ENCODE data around the gene COPG2.
"Not testable (repeated sequence)": the region's sequence is repeated elsewhere in the genome, so short reads cannot be mapped to it uniquely, and the experiment has no call there.

The COPG2 gene

GRCh38 chr7:130575110-130575509, 93.4 kb downstream of the COPG2 start:
- not testable (repeated sequence) for H3K4me3 Mint-ChIP-seq; H3K27me3 Mint-ChIP-seq; H3K4me1 Mint-ChIP-seq (ENCODE audit: low read depth in 2 of 2); H3K27ac Mint-ChIP-seq; H3K36me3 Mint-ChIP-seq (ENCODE audit: insufficient read depth); DNase-seq; ATAC-seq (replicated peaks)
- H3K9me3 Mint-ChIP-seq = peaks cover 2 to 10% of the 10 kb centered on the region in 2 donors

GRCh38 chr7:130570144-130570543, 98.4 kb downstream of the COPG2 start:
- not testable (repeated sequence) for H3K4me3 Mint-ChIP-seq; DNase-seq; H3K27ac Mint-ChIP-seq; H3K4me1 Mint-ChIP-seq (ENCODE audit: low read depth in 2 of 2); H3K27me3 Mint-ChIP-seq; H3K36me3 Mint-ChIP-seq (ENCODE audit: insufficient read depth); H3K9me3 Mint-ChIP-seq; ATAC-seq (replicated peaks)

DNA sequence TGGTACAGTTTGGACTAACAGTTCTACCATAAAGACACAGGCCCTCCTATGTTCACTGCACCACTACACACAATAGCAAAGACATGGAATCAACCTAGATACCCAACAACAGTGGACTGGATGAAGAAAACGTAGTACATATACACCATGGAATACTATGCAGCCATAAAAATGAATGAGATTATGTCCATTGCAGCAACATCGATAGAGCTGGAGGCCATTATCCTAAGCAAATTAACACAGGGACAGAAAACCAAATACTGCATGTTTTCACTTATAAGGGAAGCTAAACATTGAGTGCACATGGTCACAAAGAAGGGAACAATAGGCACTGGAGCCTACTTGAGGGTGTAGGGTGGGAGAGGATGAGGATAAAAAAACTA, 101.7 kb downstream of the COPG2 start:
- Mint-ChIP-seq H3K27ac (no peak overlapping the region), H3K4me1 (ENCODE audit: low read depth in 2 of 2) (no peaks in the 10 kb centered on the region), H3K9me3 (no peaks in the 10 kb centered on the region), H3K27me3 (no peaks in the 10 kb centered on the region), H3K36me3 (ENCODE audit: insufficient read depth) (no peaks in the 10 kb centered on the region), H3K4me3 (no peak overlapping the region)
- ATAC-seq (replicated peaks) (no peak), DNase-seq (no peak)

DNA sequence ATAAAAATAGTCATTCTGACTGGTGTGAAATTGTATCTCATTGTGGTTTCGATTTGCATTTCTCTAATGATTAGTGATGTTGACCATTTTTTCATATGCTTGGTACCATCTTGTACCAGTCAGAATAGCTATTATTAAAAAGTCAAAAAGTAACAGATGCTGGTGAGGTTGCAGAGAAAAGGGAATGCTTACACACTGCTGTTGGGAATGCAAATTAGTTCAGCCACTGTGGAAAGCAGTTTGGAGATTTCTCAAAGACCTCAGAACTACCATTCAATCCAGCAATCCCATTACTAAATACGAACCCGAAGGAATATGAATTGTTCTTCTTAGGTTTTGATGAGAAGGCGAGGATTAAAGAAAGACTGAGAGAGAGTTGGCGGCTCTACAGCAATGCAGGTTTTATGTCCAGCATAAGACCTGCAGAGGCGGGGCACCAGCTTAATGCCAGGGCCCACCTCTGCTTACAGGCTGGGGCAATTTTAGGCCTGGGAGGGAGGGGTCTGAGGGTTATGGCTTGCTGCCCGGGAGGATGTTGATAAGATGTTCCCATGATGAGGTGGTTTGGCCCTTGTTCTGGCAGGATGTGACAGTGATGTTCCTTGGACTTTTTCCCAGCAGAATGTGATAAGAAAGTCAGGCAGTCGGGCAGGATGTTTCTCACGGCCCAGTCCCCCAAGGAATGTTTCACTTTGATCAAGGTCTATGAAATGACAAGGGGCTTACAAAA, 102.2 kb downstream of the COPG2 start:
- ATAC-seq (replicated peaks) = no peak
- DNase-seq = no peak
- H3K4me3 Mint-ChIP-seq = no peak overlapping the region
- no peak overlapping the region for H3K27ac Mint-ChIP-seq
- no peaks in the 10 kb centered on the region for H3K4me1 Mint-ChIP-seq (ENCODE audit: low read depth in 2 of 2)
- no peaks in the 10 kb centered on the region for H3K36me3 Mint-ChIP-seq (ENCODE audit: insufficient read depth)
- no peaks in the 10 kb centered on the region for H3K9me3 Mint-ChIP-seq
- no peaks in the 10 kb centered on the region for H3K27me3 Mint-ChIP-seq

DNA sequence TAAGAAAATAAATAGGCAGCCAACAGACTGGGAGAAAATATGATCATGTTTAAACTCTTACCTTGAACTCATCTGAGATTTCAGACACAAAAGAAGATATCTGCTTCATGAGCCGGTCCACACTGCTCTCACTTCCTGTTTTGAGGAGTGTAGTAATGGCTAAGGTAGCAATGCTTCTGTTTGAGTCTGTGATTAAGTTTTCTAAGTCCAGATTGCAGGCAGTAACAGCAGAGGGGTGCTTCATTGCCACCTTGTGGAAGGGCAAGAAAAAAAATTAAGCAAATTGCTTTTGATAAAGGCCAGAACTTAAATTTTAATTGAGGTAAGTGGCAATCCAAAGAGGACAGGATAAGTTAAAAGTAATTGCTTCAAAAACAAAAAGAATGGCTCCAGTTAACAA, 107.6 kb downstream of the COPG2 start:
- ATAC-seq (replicated peaks) (no peak), DNase-seq (no peak)
- H3K27ac Mint-ChIP-seq = no peak overlapping the region
- no peaks in the 10 kb centered on the region for H3K4me1 Mint-ChIP-seq (ENCODE audit: low read depth in 2 of 2)
- H3K9me3 Mint-ChIP-seq = no peaks in the 10 kb centered on the region
- no peaks in the 10 kb centered on the region for H3K27me3 Mint-ChIP-seq
- H3K4me3 Mint-ChIP-seq = no peak overlapping the region
- peaks cover 4% of the 10 kb centered on the region for H3K36me3 Mint-ChIP-seq (ENCODE audit: insufficient read depth)

GRCh38 chr7:130559184-130559583, 109.4 kb downstream of the COPG2 start:
- Mint-ChIP-seq H3K4me3 (no peak overlapping the region), H3K4me1 (ENCODE audit: low read depth in 2 of 2) (no peaks in the 10 kb centered on the region), H3K27ac (no peak overlapping the region), H3K9me3 (no peaks in the 10 kb centered on the region), H3K36me3 (ENCODE audit: insufficient read depth) (peaks cover 4% of the 10 kb centered on the region), H3K27me3 (no peaks in the 10 kb centered on the region)
- ATAC-seq (replicated peaks) = no peak
- no peak for DNase-seq

DNA sequence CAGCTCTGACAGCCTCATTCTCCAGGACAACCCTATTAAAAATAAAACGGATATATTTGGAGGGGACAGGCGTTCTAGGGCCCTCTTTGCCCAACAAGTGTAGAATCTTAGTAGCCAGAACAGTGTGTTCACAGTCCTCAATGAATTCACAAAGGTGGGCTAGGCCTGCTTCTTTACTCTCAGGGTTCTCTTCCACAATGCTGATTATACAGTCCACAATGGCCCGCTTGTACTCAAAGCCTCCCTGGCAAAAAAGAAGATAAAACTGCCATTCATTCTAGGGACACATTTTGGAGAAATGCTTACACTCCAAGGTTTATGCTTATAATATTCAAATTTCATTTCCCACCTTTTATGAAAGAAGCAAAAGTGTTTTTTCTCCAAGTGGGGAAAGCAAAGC, 114.1 kb downstream of the COPG2 start:
- peaks cover 6% of the 10 kb centered on the region for H3K36me3 Mint-ChIP-seq (ENCODE audit: insufficient read depth)
- no peak overlapping the region for H3K27ac Mint-ChIP-seq
- no peaks in the 10 kb centered on the region for H3K4me1 Mint-ChIP-seq (ENCODE audit: low read depth in 2 of 2)
- ATAC-seq (replicated peaks) (no peak), DNase-seq (no peak)
- H3K9me3 Mint-ChIP-seq = no peaks in the 10 kb centered on the region
- no peak overlapping the region for H3K4me3 Mint-ChIP-seq
- no peaks in the 10 kb centered on the region for H3K27me3 Mint-ChIP-seq

GRCh38 chr7:130553398-130554029, 115.0 kb downstream of the COPG2 start:
- no peaks in the 10 kb centered on the region for H3K27me3 Mint-ChIP-seq
- DNase-seq (no peak), ATAC-seq (replicated peaks) (no peak)
- no peaks in the 10 kb centered on the region for H3K4me1 Mint-ChIP-seq (ENCODE audit: low read depth in 2 of 2)
- no peak overlapping the region for H3K4me3 Mint-ChIP-seq
- peaks cover 7% of the 10 kb centered on the region for H3K36me3 Mint-ChIP-seq (ENCODE audit: insufficient read depth)
- H3K9me3 Mint-ChIP-seq = no peaks in the 10 kb centered on the region
- no peak overlapping the region for H3K27ac Mint-ChIP-seq

DNA sequence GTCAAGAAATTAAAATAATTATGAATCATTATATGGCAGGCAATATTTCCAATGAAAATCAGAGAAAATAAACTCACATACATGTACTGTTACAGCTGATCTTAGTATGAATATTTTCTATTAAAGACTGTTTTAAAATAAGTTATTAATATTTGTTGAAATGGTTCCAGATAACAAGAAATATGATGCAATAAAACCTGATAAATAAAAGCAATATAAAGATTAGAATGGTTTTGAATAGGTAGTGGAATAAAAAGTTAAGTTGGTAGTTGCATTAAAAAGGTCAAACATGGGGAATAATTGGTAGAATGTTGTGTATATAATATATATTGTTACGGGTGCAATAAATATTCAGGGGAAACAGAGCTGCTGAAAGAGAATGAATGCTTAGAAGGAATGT, 124.2 kb downstream of the COPG2 start:
- Mint-ChIP-seq H3K36me3 (ENCODE audit: insufficient read depth) (peaks cover 3% of the 10 kb centered on the region), H3K4me1 (ENCODE audit: low read depth in 2 of 2) (no peaks in the 10 kb centered on the region), H3K9me3 (no peaks in the 10 kb centered on the region), H3K4me3 (no peak overlapping the region), H3K27me3 (no peaks in the 10 kb centered on the region), H3K27ac (no peak overlapping the region)
- ATAC-seq (replicated peaks) (no peak), DNase-seq (no peak)

DNA sequence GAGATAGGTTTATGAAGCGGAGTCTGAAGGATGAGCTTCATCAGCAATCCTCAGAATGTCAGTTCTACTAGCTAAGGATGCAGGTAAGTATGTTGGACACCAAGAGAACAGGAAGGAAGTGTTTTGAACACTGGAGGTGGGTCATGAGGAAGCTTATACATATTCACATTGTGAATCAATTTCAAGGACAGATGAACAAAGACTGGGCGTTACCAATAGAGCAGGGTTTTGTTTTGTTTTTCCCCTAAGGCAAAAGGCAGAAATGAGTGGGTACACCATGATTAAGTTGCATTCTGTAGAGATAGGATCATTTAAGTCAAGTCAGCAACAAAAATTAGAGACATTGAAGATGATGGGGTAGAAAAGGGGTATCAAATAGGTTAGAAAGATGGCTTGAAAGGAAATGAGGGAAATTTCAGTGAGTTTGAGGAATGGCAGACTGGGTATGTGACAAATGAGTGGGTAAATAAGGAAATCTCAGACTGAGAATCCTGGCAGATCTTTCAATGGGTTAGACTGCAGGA, 125.0 kb downstream of the COPG2 start:
- no peaks in the 10 kb centered on the region for H3K4me1 Mint-ChIP-seq (ENCODE audit: low read depth in 2 of 2)
- ATAC-seq (replicated peaks) = no peak

DNA sequence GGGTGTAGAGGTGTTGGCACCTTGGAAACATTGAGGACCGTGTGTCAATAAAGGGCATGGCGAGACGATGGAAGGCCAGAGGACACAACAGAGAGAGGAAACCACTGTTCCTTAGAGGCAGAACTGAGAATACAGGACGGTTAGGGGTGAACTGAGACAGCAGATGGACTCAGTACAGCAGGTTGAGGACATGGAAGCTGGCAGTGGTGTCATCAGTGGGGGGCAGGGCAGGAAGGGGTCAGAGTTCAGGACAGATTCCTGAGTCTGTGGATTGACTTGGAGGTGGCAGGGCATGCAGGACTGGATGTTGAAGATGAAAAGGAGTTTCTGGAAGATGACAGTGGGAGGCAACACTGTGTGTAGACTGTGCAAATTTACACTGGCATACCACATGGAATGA, 126.3 kb downstream of the COPG2 start:
- ATAC-seq (replicated peaks); H3K27ac Mint-ChIP-seq; H3K9me3 Mint-ChIP-seq; H3K27me3 Mint-ChIP-seq; DNase-seq; H3K4me1 Mint-ChIP-seq (ENCODE audit: low read depth in 2 of 2); H3K36me3 Mint-ChIP-seq (ENCODE audit: insufficient read depth); H3K4me3 Mint-ChIP-seq: not testable (repeated sequence)

More for the DNA sequence above, 125.0 kb downstream of the COPG2 start:
- H3K36me3 Mint-ChIP-seq (ENCODE audit: insufficient read depth) = peaks cover 3% of the 10 kb centered on the region
- H3K27ac Mint-ChIP-seq = no peak overlapping the region
- no peaks in the 10 kb centered on the region for H3K27me3 Mint-ChIP-seq
- no peaks in the 10 kb centered on the region for H3K9me3 Mint-ChIP-seq
- DNase-seq = no peak
- no peak overlapping the region for H3K4me3 Mint-ChIP-seq

DNA sequence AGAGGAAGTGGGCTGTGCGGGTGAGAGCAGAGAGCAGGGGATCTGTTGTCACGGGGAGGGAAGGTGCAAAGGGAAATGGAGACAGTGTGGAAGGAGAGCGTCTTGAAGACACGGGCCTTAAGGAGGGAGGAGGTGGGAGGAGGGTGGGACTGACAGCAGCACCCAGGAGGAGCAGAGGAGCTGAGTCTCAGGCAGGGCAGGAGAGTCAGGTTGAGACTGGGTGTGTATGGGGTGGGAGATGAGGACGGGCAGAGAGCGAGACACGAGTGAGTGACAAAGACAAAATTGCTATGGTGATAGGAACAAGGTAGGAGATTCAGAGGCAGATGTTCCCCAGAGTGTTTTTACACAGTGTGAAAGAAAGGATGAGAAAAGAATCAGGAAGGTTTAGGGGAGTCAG, 127.3 kb downstream of the COPG2 start:
- H3K27ac Mint-ChIP-seq; DNase-seq; H3K27me3 Mint-ChIP-seq; ATAC-seq (replicated peaks); H3K9me3 Mint-ChIP-seq; H3K4me3 Mint-ChIP-seq; H3K36me3 Mint-ChIP-seq (ENCODE audit: insufficient read depth); H3K4me1 Mint-ChIP-seq (ENCODE audit: low read depth in 2 of 2): not testable (repeated sequence)

GRCh38 chr7:130537894-130538293, 130.7 kb downstream of the COPG2 start:
- not testable (repeated sequence) for H3K27me3 Mint-ChIP-seq; H3K4me3 Mint-ChIP-seq; H3K36me3 Mint-ChIP-seq (ENCODE audit: insufficient read depth); DNase-seq; ATAC-seq (replicated peaks); H3K4me1 Mint-ChIP-seq (ENCODE audit: low read depth in 2 of 2); H3K27ac Mint-ChIP-seq; H3K9me3 Mint-ChIP-seq

DNA sequence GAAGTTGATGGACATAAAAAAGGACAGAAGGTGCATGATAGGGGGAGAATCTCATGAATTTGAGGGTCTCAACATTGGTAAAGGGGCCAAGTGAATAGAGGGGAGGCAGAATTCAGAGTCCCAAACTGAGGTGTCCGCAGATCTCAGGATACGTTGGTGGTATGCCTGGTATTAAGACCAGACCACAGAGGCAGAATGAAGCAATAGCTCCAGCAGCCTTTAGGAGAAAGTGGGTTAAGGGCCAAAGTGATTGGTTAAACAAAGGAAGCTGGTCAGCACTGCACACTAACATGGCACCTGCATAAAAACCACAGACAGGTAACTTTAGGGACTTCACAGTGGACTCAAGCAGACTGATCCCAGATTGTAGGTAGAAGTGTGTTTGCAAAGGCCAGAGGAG, 139.1 kb downstream of the COPG2 start:
- no peaks in the 10 kb centered on the region for H3K27me3 Mint-ChIP-seq
- no peaks in the 10 kb centered on the region for H3K4me1 Mint-ChIP-seq (ENCODE audit: low read depth in 2 of 2)
- DNase-seq = no peak
- no peaks in the 10 kb centered on the region for H3K9me3 Mint-ChIP-seq
- no peaks in the 10 kb centered on the region for H3K36me3 Mint-ChIP-seq (ENCODE audit: insufficient read depth)
- no peak overlapping the region for H3K4me3 Mint-ChIP-seq
- ATAC-seq (replicated peaks) = no peak
- no peak overlapping the region for H3K27ac Mint-ChIP-seq

Measured in effector memory CD8-positive, alpha-beta T cell (primary cell).